ENCODE measurements around the gene GARIN3. TPM values are rescaled to one million over a fixed set of nuclear protein-coding genes. Genes with fewer than 3 reads are reported as not detected.

GARIN3 gene
- total and polyA plus RNA-seq, 2 donors (not counting 1 experiment from before 2014, with no cell fraction given) = not detected

- Histone ChIP-seq H3K4me1 (ENCODE audit: control insufficient read depth in 2 of 2, insufficient read depth in 2 of 2, low read length in 2 of 2) (peaks cover 19 to 21% of the 10 kb centered on the region in 2 donors), H3K4me2 (replicated peaks; ENCODE audit: low read depth, low read length, poor library complexity, severe bottlenecking) (no peak overlapping the region), H3K36me3 (replicated peaks in 1 of 2; ENCODE audit: control extremely low read depth in 1 of 2, control insufficient read depth in 1 of 2, extremely low read depth in 1 of 2, insufficient read depth in 2 of 2, low read length in 1 of 2) (no peaks in the 10 kb centered on the region), H2AFZ (ENCODE audit: insufficient read depth, low read depth, low read length, poor library complexity, severe bottlenecking) (no peak overlapping the region), H3K4me3 (ENCODE audit: control extremely low read depth in 1 of 5, extremely low read depth in 1 of 5, insufficient read depth in 1 of 5, low read depth in 2 of 5, low read length in 4 of 5) (no peak overlapping the region), H3K27ac (ENCODE audit: low read length in 2 of 2) (no peak overlapping the region), H3K9me3 (ENCODE audit: control extremely low read depth in 1 of 3, control insufficient read depth in 2 of 3, insufficient read depth in 1 of 3, low read length in 2 of 3) (no peaks in the 10 kb centered on the region), H3K27me3 (replicated peaks in 1 of 4; ENCODE audit: control extremely low read depth in 1 of 4, control insufficient read depth in 3 of 4, insufficient read depth in 4 of 4, low read length in 3 of 4) (no peaks in the 10 kb centered on the region), H3K9ac (ENCODE audit: low read length) (no peak overlapping the region), H4K20me1 (ENCODE audit: control insufficient read depth, insufficient read depth, low read length, poor library complexity, severe bottlenecking) (no peaks in the 10 kb centered on the region), H3K79me2 (ENCODE audit: control insufficient read depth, insufficient read depth, low read length) (no peaks in the 10 kb centered on the region)
- no peak for ATAC-seq (ENCODE audit: low read depth)
- H3K27me3 Mint-ChIP-seq = no peaks in the 10 kb centered on the region
- H3K27ac Mint-ChIP-seq = no peak overlapping the region
- CTCF ChIA-PET = no interaction called here
- intact Hi-C loops (cut with micrococcal nuclease) = no loop called here
- H3K9me3 Mint-ChIP-seq (ENCODE audit: insufficient read depth) = no peaks in the 10 kb centered on the region
- H3K4me1 Mint-ChIP-seq = peaks cover 18% of the 10 kb centered on the region
- DNase-seq = no peak
- no peak overlapping the region for H3K4me3 Mint-ChIP-seq
- POLR2A ChIA-PET = no interaction called here
- TF ChIP-seq, protein P1, sequence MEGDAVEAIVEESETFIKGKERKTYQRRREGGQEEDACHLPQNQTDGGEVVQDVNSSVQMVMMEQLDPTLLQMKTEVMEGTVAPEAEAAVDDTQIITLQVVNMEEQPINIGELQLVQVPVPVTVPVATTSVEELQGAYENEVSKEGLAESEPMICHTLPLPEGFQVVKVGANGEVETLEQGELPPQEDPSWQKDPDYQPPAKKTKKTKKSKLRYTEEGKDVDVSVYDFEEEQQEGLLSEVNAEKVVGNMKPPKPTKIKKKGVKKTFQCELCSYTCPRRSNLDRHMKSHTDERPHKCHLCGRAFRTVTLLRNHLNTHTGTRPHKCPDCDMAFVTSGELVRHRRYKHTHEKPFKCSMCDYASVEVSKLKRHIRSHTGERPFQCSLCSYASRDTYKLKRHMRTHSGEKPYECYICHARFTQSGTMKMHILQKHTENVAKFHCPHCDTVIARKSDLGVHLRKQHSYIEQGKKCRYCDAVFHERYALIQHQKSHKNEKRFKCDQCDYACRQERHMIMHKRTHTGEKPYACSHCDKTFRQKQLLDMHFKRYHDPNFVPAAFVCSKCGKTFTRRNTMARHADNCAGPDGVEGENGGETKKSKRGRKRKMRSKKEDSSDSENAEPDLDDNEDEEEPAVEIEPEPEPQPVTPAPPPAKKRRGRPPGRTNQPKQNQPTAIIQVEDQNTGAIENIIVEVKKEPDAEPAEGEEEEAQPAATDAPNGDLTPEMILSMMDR (IDR thresholded peaks at IDR 0.05) = no peak
- no peak for TF ChIP-seq EZH2 (IDR thresholded peaks at IDR 0.05; ENCODE audit: borderline replicate concordance, insufficient read depth, low read depth, low read length, poor library complexity, severe bottlenecking)
- 83% methylated on average over 1 of the region's 5 CpGs for WGBS (ENCODE audit: insufficient coverage)
These were observed 53.1 kb downstream of the GARIN3 start for GRCh38 chr5:157113002-157113401.

Other genes starting within 250 kb of the GARIN3 start
- not detected in 2 replicates for gene TIMD4, start 203.0 kb downstream of the GARIN3 start, total RNA-seq
- 0.07 and 0.16 TPM in 2 replicates for gene TIMD4, start 203.0 kb downstream of the GARIN3 start, polyA plus RNA-seq
- 0.22 TPM in 1 of 2 replicates, not detected in the other for gene HAVCR1, start 107.1 kb downstream of the GARIN3 start, total RNA-seq
- not detected in 2 replicates for gene HAVCR1, start 107.1 kb downstream of the GARIN3 start, polyA plus RNA-seq
- gene HAVCR2, start 57.2 kb downstream of the GARIN3 start, total RNA-seq = 2.3 and 2.6 TPM in 2 replicates
- gene HAVCR2, start 57.2 kb downstream of the GARIN3 start, polyA plus RNA-seq = 0.55 and 0.64 TPM in 2 replicates
- gene MED7, start 23.4 kb downstream of the GARIN3 start, total RNA-seq = 19.3 and 21.4 TPM in 2 replicates
- gene MED7, start 23.4 kb downstream of the GARIN3 start, polyA plus RNA-seq = 4.6 and 5.8 TPM in 2 replicates
- gene ITK, start 14.6 kb upstream of the GARIN3 start, total RNA-seq = 1.1 and 1.6 TPM in 2 replicates
- gene ITK, start 14.6 kb upstream of the GARIN3 start, polyA plus RNA-seq = 0.75 and 3.9 TPM in 2 replicates
- 663 and 681 TPM in 2 replicates for gene CYFIP2, start 99.9 kb upstream of the GARIN3 start, total RNA-seq
- 227 and 231 TPM in 2 replicates for gene CYFIP2, start 99.9 kb upstream of the GARIN3 start, polyA plus RNA-seq

All from B cell (primary cell).